ENCODE results near the gene THAP4.

Gene THAP4

GRCh38 chr2:241561832-241562231, 75.1 kb downstream of the THAP4 start:
- FAIRE-seq: no peak

GRCh38 chr2:241560883-241561474, 76.0 kb downstream of the THAP4 start:
- no peak for FAIRE-seq

GRCh38 chr2:241560162-241560882, 76.6 kb downstream of the THAP4 start:
- FAIRE-seq: no peak

GRCh38 chr2:241559323-241560161, 77.4 kb downstream of the THAP4 start:
- no peak for FAIRE-seq

- FAIRE-seq: no peak
These were observed 78.2 kb downstream of the THAP4 start, which contains the start of gene BOK for GRCh38 chr2:241558532-241559322. Gene BOK, plus strand, starts transcription at chr2:241558745. Its CDS starts 739 bp downstream, at chr2:241559484.

- no peak for FAIRE-seq
These were observed 80.2 kb downstream of the THAP4 start for GRCh38 chr2:241556746-241557145.

- no peak for FAIRE-seq
These were observed 81.2 kb downstream of the THAP4 start for GRCh38 chr2:241555711-241556110.

- FAIRE-seq: no peak
These were observed 82.2 kb downstream of the THAP4 start for GRCh38 chr2:241554610-241555322.

GRCh38 chr2:241553981-241554380, 83.0 kb downstream of the THAP4 start:
- no peak for FAIRE-seq

- no peak for FAIRE-seq
These were observed 83.5 kb downstream of the THAP4 start for GRCh38 chr2:241553512-241553830.

- no peak for FAIRE-seq
These were observed 84.8 kb downstream of the THAP4 start for GRCh38 chr2:241551998-241552737.

GRCh38 chr2:241551599-241551997, 85.4 kb downstream of the THAP4 start:
- no peak for FAIRE-seq

GRCh38 chr2:241550616-241551580, 86.1 kb downstream of the THAP4 start:
- FAIRE-seq: no peak

- no peak for FAIRE-seq
These were observed 88.5 kb downstream of the THAP4 start for GRCh38 chr2:241548451-241548835.

GRCh38 chr2:241547781-241548450, 89.0 kb downstream of the THAP4 start:
- FAIRE-seq: no peak

GRCh38 chr2:241546771-241547498, 90.0 kb downstream of the THAP4 start:
- FAIRE-seq: no peak

GRCh38 chr2:241545523-241546473, 91.2 kb downstream of the THAP4 start:
- FAIRE-seq: no peak

- no peak for FAIRE-seq
These were observed 91.9 kb downstream of the THAP4 start for GRCh38 chr2:241545106-241545505.
